NB4 (cell line): ENCODE data around the gene FAM185A.

Experiments
- POLR2A ChIP-seq: IDR thresholded peaks from 2 replicates; pipeline ENCODE4 v1.6.1; 2011; ENCODE audit warnings: mild to moderate bottlenecking; ENCODE audit not compliant: insufficient read length; ENCODE audit errors: extremely low read depth
- TF ChIP-seq, protein P1 (sequence below): IDR thresholded peaks from one replicate; pipeline ENCODE4 v1.5.1; 2012; ENCODE audit warnings: low read depth, low read length

DNA sequence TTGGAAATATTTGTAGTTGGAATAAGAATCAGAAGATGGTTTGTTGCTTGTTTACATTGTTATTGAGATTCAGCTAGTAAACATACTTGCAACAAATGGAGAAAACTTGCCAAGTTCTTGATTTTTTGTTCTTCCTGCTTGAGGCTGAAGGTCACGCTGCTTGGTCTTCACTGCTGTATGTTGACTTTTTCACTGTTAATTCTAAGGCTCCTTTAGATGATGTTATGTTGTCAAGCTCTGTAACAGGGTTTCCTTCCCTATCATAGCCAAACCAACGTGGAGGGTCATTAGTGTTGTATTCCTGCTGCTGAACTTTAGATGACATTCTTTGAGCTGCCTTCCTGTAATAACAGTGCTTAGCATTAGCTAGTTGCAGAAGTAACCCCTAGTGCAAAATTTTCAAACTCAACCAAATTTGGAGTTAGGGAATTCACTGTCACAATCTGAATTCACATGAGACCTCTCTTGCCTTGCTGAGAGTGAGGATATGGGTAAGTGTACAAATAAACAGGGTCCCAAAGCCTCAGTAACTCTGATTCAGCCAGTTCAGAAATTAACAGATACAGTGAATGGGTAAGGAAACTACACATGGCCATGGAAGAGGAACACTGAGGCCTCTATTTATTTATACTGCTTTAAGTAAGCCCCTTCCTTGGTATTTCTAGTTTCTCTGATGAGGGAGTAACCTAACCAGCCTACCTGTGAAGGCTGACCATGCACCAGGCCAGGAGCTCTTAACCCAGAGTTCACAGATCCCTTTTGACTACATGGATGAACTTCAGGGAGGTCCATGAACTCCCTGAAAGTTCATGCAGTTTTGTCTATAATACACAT lies 64.6 kb downstream of the FAM185A start:
- TF ChIP-seq, protein P1, sequence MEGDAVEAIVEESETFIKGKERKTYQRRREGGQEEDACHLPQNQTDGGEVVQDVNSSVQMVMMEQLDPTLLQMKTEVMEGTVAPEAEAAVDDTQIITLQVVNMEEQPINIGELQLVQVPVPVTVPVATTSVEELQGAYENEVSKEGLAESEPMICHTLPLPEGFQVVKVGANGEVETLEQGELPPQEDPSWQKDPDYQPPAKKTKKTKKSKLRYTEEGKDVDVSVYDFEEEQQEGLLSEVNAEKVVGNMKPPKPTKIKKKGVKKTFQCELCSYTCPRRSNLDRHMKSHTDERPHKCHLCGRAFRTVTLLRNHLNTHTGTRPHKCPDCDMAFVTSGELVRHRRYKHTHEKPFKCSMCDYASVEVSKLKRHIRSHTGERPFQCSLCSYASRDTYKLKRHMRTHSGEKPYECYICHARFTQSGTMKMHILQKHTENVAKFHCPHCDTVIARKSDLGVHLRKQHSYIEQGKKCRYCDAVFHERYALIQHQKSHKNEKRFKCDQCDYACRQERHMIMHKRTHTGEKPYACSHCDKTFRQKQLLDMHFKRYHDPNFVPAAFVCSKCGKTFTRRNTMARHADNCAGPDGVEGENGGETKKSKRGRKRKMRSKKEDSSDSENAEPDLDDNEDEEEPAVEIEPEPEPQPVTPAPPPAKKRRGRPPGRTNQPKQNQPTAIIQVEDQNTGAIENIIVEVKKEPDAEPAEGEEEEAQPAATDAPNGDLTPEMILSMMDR = no peak
- TF ChIP-seq POLR2A = no peak
